ENCODE data around the gene DMBX1. TPM values are rescaled to one million over a fixed set of nuclear protein-coding genes. Genes with fewer than 3 reads are reported as not detected.

Gene DMBX1
- total RNA-seq, 1 experiment from 2014 or later, result 2.3 TPM

GRCh38 chr1:46447499-46448108 is 42.0 kb upstream of the DMBX1 start:
- Histone ChIP-seq H3K18ac (ENCODE audit: insufficient read length, low read depth, low read length) (no peak overlapping the region), H3T11ph (ENCODE audit: low read length) (no peak overlapping the region), H4K91ac (ENCODE audit: insufficient read length, low read depth, low read length) (no peak overlapping the region), H3K9ac (ENCODE audit: extremely low read depth, insufficient read length, low read length) (no peak overlapping the region), H2BK120ac (ENCODE audit: low read depth, low read length, poor library complexity, severe bottlenecking) (no peak overlapping the region), H3K79me1 (ENCODE audit: insufficient read depth, low read depth, low read length, poor library complexity, severe bottlenecking) (no peaks in the 10 kb centered on the region), H3K27ac (ENCODE audit: insufficient read length, low read depth, low read length) (no peak overlapping the region), H4K5ac (ENCODE audit: insufficient read length, low read depth, low read length) (no peak overlapping the region), H3K9me3 (ENCODE audit: control insufficient read depth, low read depth, low read length) (no peaks in the 10 kb centered on the region), H3K4ac (ENCODE audit: low read depth, low read length) (no peak overlapping the region), H3K79me2 (ENCODE audit: insufficient read depth, low read length) (no peaks in the 10 kb centered on the region), H3K27me3 (ENCODE audit: insufficient read depth, low read length) (peaks cover 43% of the 10 kb centered on the region), H4K8ac (replicated peaks; ENCODE audit: insufficient read length, low read depth, low read length) (no peak overlapping the region), H2BK20ac (ENCODE audit: low read depth, low read length, poor library complexity, severe bottlenecking) (no peak overlapping the region), H2BK5ac (ENCODE audit: insufficient read length, low read length) (no peak overlapping the region), H3K56ac (ENCODE audit: insufficient read length, low read depth, low read length) (no peak overlapping the region), H4K20me1 (ENCODE audit: control insufficient read depth, insufficient read depth, insufficient read length) (no peaks in the 10 kb centered on the region), H3K14ac (ENCODE audit: insufficient read depth, low read length) (no peak overlapping the region), H2BK15ac (ENCODE audit: low read depth, low read length) (no peak overlapping the region), H3K4me1 (ENCODE audit: insufficient read depth, low read length) (peaks cover 14% of the 10 kb centered on the region; the same call in 1 of the 2 replicates), H3K23ac (ENCODE audit: insufficient read length, low read depth, low read length) (no peak overlapping the region), H2AFZ (ENCODE audit: low read length) (no peak overlapping the region), H2AK5ac (ENCODE audit: insufficient read length, low read length) (no peak overlapping the region), H3K23me2 (ENCODE audit: insufficient read length, low read depth, low read length, poor library complexity, severe bottlenecking) (peaks cover 12% of the 10 kb centered on the region), H2BK12ac (ENCODE audit: insufficient read length, low read depth, low read length) (no peak overlapping the region), H3K4me2 (ENCODE audit: insufficient read depth, insufficient read length, low read length) (peak overlapping the region; percentile 94)
- no peak for DNase-seq
- Mint-ChIP-seq H3K27ac (no peak overlapping the region), H3K36me3 (ENCODE audit: insufficient read depth in 1 of 3, low read depth in 3 of 3) (no peaks in the 10 kb centered on the region; a peak in 1 of 7 replicates), H3K9me3 (no peaks in the 10 kb centered on the region; a peak in 2 of 5 replicates), H3K4me1 (peaks cover 44 to 56% of the 10 kb centered on the region in 2 experiments), H3K4me3 (peak overlapping the region; percentile 52 to 78), H3K27me3 (ENCODE audit: low read depth) (peaks cover 92% of the 10 kb centered on the region)
- no CpG with 5 or more reads among the region's 14 CpGs for WGBS (ENCODE audit: extremely low coverage, insufficient read length, low lambda C conversion rate)
- TF ChIP-seq CTCF (conservative IDR thresholded peaks at IDR 0.05), result no peak
